GM18870 (cell line): ENCODE data around the gene OR56B1.
A peak's percentile ranks its signal among the peaks of the same experiment; 100 is the strongest.
"Not testable (repeated sequence)": the region's sequence is repeated elsewhere in the genome, so short reads cannot be mapped to it uniquely, and the experiment has no call there.

Experiments
- ATAC-seq: cut with Tn5 transposase; IDR thresholded peaks from one replicate; pipeline ENCODE4 v1.9.1; 2021; ENCODE audit warnings: moderate library complexity; ENCODE audit not compliant: unreplicated experiment

The OR56B1 gene, protein sequence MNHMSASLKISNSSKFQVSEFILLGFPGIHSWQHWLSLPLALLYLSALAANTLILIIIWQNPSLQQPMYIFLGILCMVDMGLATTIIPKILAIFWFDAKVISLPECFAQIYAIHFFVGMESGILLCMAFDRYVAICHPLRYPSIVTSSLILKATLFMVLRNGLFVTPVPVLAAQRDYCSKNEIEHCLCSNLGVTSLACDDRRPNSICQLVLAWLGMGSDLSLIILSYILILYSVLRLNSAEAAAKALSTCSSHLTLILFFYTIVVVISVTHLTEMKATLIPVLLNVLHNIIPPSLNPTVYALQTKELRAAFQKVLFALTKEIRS

DNA sequence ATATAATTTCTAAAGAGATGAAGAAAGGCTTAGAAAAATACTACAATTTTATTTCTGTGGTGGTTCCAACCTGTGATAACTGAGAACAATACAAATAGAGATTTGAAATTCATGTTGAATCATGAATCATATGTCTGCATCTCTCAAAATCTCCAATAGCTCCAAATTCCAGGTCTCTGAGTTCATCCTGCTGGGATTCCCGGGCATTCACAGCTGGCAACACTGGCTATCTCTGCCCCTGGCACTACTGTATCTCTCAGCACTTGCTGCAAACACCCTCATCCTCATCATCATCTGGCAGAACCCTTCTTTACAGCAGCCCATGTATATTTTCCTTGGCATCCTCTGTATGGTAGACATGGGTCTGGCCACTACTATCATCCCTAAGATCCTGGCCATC, at the start of gene OR56B1:
OR56B1 (plus strand) TSS at position 53 of the 400 bp plus-strand sequence; CDS start at position 122, 69 bp downstream.
- no peak for ATAC-seq

DNA sequence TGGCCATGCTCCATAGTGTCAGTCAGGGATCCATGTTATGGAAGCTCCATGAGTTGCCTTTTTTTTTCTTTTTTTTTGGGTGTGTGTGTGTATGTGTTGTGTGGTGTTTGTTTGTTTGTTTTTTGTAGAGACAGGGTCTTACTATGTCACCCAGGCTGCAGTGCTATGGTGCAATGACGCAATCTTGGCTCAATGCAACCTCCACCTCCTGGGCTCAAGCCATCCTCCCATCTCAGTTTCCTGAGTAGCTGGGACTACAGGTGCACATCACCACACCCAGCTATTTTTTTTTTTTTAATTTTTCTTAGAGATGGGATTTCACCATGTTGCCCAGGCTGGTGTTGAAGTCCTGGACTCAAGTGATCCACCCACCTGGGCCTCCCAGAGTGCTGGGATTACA, 47.8 kb upstream of the OR56B1 start:
- ATAC-seq, result no peak

DNA sequence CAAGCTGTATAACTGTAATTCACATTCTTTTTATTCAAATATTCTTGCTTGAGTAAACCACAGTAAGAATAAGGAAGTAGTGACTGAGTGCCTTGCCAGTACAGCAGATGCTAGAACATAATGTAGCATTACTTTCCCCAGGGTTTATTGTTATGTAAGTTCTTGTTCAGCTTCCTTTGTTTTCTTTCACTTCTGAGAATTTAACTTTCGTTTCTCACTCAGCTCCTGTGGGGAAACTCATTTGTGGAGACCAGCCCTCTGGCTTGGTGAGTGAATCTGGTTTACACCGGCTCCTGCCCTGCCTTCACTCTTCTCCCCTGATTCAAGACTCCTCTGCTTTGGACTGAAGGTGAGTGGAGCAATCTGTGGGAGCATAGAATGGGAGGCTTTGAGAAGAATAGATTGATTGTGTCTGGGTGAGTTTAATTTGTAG, 46.7 kb upstream of the OR56B1 start, which contains the start of gene TRIM22:
TRIM22 (plus strand) TSS at position 240 of the 433 bp plus-strand sequence. CDS start 6,443 bp downstream, outside the sequence.
- ATAC-seq, result peak; percentile 86

DNA sequence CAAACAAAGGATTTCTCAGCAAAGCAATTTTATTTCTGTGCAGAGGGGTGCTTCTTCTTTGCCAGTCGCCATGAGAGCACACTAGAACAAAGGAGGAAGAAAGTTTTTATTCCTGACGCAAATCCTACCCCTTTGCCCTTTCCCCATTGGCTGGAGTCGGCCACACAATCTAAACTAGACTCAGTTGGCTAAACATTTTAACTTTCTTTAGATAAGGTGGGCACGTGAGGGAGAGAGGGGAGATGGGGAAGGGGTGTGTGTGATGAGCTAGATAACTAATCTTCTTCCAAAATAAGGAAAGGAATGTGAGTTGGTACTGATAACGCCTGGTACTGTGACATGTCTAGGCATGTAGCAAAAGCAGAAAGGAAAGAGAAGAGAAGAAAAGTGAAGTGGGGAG, 46.0 kb upstream of the OR56B1 start:
- no peak for ATAC-seq

DNA sequence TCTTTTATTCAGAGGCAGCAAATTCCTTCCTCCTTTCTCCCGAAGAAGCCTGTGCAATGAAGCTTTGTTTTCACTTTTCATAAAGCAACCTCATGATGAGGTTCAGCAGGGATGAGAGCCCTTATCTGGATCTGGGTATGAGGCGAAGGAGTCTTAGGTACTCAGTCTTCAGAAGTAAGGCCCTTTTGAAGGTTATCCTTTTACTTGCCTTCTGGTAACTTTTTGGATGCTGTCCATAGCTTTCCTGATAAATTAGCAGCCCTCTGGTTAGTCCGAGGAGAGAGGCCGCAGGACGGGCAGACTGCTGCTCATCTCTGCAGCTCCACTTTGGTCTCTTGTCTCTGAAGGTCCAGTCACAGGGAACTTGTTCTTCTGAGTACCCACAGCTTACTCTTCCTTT, 45.5 kb upstream of the OR56B1 start:
- no peak for ATAC-seq

DNA sequence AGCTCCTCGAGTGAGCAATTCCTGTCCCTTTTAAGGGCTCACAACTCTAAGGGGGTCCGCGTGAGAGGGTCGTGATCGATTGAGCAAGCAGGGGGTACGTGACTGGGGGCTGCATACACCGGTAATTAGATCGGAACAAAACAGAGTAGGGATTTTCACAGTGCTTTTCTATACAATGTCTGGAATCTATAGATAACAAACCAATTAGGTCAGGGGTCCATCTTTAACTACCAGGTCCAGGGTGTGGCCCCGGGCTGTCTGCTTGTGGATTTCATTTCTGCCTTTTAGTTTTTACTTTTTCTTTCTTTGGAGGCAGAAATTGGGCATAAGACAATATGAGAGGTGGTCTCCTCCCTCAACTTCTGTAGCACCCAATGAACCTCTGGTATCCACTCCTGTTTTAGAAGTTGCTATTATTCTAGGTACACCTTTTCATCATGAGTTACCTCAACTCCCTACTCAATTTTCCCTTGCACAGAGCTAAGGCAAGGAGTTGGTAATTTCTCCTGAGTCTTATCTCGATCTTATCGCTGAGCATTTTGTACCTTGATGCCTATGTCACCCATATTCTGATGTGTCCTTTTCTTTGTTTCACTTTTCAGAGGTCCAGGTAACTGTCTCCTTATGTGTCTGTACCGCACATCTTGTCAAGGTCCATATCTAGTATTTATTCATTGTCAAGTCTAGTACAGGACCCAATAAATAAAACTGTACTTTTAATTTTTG, 44.8 kb upstream of the OR56B1 start:
- ATAC-seq, result not testable (repeated sequence)

DNA sequence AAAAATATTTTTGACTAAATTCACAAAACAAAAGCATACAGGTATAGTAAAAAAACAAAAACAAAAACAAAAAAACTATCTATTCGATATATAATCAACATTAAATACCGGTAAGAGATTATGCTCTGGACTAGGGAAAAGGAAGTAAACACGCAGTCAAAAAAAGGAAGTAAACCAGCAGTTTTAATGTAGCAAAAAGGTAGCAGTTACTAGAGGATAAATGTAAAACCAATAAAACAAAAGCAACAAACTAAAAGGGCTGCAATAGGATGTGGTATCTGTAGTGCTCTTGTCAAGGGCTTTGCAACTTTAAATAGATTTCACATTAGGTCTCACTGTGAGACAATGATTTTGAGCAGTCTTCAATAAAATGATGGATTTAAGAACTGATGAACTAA, 44.3 kb upstream of the OR56B1 start:
- no peak for ATAC-seq

DNA sequence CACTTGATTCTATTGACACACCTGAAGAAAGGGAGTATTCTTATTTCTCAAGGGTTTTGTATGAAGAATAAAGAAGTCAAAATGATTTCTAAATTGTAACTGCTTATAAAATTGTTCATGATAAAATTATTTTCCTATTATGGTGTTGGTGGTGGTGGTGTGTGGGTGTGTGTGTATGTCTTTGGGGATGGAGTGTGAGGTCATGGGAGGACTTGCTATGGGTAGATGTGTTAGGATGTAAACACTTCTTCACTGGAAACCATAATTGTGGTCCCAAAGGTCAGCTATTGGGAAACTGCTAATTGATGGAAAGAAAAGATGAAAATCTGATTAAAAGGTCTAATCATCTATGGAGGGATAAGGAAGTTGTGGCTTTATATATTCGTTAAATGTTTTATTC, 41.6 kb upstream of the OR56B1 start:
- ATAC-seq, result no peak

DNA sequence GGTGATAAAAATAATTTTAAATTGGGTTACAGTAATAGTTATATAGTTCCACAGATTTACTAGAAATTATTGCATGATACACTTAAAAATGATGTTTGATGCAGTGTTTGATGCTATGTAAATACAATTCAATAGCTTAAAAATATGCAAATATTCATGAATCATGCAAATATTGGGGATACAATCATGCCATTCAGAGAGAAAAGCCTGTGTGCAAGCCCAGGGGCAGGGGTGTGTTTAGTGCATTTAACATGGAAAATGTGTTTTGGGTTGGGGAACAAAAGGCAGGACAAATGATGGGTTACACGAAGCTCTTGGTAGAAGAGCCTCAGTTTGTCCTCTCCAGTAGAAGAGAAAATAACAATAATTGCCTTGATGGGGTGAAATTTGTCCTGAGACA, 40.7 kb upstream of the OR56B1 start:
- ATAC-seq, result no peak

DNA sequence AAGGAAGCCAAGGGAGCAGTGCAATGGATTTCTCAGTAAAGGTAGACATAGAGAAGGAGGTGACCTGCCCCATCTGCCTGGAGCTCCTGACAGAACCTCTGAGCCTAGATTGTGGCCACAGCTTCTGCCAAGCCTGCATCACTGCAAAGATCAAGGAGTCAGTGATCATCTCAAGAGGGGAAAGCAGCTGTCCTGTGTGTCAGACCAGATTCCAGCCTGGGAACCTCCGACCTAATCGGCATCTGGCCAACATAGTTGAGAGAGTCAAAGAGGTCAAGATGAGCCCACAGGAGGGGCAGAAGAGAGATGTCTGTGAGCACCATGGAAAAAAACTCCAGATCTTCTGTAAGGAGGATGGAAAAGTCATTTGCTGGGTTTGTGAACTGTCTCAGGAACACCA, 40.0 kb upstream of the OR56B1 start:
- no peak for ATAC-seq

DNA sequence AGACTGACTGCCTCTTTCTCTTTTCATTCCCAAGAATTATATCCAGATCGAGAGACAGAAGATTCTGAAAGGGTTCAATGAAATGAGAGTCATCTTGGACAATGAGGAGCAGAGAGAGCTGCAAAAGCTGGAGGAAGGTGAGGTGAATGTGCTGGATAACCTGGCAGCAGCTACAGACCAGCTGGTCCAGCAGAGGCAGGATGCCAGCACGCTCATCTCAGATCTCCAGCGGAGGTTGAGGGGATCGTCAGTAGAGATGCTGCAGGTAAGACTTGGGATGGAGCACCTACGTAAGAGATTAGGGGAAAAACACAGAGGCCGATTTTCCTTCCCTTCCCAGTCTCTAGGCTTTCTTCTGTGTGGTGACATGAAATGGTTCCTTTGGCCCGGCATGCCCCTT, 38.0 kb upstream of the OR56B1 start:
- ATAC-seq, result no peak

DNA sequence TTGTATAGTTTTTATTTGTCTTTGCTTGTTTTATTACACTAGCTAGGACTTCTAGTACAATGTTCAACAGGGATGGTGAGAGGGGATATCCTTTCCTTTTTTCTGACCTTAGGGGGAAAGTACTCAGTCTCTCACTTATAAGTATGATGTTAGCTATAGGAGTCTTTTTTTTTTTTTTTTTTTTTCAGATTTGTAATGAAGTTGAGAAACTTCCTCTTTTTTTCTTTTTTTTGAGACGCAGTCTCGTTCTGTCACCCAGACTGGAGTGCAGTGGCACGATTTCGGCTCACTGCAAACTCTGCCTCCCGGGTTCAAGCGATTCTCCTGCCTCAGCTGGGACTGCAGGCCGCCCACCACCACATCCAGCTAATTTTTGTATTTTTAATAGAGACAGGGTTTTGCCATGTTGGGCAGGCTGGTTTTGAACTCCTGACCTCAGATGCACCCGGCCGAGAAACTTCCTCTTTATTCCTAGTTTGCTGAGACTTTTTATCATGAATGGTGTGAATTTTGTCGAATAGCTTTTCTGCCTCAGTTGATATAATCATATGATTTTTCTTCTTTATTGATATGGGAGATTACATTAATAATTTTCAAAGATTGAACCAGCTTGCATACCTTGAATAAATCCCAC, 35.7 kb upstream of the OR56B1 start:
- ATAC-seq, result no peak

DNA sequence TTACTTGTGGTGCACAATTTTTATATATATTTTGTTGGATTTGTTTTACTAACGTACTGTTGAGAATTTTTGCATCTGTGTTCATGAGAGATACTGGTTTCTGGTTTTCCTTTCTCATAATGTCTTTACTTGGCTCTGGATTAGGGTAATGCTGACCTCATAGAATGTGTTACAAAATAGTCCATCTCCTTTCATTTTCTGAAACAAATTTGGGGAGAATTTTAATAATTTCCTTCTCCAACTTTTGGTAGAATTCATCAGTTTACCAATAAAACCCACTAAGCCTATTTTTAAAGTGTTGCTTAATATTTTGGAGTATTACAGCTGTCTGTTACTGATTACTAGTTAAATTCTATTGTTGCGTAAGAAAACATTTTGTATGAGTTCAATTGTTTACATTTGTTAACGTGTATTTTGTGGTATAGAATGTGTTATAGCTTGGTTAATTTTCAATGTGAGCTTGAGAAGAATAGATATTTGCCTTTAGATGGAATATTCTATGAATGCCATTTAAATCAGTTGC, 35.1 kb upstream of the OR56B1 start:
- ATAC-seq, result no peak

DNA sequence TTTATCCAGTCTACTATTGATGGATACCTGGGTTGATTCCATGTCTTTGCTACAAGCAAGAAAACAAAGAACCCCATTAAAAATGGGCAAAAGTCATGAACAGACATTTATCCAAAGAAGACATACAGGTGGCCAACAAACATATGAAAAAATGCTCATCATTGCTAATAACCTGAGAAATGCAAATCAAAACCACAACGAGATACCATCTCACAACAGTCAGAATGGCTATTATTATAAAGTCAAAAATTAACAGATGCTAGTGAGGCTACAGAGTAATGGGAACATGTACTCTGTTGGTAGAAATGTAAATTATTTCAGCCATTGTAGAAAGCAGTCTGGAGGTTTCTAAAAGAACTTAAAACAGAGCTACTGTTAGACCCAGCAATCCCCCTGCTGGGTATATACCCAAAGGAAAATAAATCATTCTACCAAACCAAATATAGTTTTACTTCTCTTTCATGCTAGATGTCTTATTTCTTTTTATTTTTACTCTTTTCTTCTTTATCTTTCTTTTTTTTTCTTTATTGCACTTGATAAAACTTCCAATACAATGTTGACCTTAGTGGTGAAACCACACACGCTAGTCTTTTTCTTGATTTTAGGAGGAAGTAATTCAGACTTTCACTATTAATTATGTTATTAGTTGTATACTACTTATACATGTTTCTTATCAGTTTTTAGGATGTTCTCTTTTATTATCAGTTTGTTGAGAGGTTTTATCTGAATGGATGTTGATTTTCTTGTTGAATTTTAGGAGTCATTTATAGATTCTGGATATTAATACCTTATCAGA, 32.3 kb upstream of the OR56B1 start:
- peak; percentile 87 for ATAC-seq

DNA sequence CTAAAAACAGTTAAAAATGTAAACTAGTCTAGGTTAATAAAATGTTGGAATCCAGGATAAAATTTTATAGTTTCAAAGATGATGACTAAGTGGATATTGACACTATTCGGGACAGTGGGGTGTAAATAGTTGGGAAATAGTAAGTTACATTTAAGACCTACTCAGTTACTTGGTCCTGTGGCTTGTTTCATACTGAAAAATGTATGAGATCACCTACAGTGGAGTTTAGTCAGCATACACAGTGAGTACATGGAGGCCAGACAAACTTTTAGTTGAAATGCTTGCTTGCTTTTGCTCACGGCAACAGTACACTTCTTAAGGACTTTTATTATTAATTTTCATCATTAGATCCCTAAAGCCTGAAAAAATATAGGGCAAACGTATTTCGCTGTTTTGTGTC, 30.6 kb upstream of the OR56B1 start:
- no peak for ATAC-seq

DNA sequence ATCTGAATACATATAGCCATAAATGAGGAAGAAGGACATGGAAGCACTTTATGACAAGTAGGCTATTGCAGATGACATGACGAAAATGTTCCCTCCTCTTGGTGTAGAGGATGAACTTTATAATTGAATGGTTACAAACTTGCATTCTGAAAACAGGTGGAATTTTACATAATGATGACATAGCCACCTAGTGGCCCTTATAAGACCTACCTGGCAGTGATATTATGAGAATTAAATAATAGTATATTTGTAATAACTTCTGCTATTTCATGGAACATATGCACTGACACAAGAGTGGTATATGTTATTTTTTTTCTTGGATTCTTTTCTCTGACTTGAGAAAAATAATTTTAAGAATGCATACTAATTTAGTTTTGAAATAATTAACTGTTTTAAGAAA, 23.7 kb upstream of the OR56B1 start:
- ATAC-seq, result no peak

DNA sequence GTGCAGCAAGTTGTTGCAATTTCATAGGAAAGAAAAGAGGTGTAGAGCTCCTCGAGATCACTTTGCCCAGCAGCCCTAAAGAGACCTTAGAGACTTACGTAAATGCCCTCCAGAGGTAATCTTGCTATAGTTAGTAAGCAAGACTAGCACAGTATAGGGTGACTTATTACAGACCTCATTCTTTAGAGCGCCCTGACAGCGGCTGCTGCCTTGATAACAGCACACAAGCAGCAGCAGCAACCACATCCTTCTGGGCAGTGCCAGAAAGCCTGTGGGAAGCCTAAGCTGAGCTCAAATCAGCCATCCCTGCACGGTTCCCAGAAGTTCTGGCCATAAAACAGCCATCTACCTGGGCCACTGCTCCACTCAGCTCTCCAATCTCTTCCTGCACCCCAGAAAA, 22.6 kb upstream of the OR56B1 start:
- ATAC-seq, result no peak

DNA sequence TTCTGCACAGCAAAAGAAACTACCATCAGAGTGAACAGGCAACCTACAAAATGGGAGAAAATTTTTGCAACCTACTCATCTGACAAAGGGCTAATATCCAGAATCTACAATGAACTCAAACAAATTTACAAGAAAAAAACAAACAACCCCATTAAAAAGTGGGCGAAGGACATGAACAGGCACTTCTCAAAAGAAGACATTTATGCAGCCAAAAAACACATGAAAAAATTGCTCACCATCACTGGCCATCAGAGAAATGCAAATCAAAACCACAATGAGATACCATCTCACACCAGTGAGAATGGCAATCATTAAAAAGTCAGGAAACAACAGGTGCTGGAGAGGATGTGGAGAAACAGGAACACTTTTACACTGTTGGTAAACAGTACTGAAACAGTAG, 19.7 kb upstream of the OR56B1 start:
- not testable (repeated sequence) for ATAC-seq

DNA sequence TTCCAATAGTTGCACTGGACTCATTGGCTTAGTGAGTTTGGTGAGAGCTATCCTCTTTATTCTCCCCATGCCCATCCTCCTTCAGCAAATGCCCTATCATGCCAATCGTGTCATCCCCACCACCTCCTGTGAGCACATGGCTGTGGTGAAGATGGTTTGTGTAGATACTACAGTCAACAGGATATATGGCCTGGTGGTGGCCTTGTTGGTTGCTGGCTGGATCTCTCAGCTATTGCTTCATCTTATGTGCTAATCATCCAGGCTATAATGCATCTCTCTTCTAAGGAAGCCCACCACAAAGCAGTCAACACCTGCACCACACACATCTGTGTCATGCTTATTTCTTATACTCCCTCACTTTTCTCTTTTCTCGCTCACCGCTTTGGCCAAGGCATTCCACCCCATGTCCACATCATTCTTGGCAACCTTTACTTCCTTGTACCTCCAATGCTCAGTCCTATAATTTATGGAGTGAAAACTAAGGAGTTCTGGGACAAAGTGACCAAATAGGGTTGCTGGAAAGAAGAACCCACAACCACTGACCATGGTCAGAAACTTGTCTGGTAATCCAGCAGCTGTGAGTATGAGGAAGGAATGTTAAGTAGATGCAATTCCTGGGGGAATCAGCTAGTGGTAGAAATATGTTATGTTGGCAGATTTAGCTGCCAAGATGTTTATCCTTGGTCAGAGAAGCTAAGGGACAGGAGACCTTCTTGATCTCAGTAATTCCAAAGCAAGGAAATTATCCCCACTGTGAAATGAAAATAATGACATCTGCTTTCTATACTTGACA, 16.3 kb upstream of the OR56B1 start:
- no peak for ATAC-seq

DNA sequence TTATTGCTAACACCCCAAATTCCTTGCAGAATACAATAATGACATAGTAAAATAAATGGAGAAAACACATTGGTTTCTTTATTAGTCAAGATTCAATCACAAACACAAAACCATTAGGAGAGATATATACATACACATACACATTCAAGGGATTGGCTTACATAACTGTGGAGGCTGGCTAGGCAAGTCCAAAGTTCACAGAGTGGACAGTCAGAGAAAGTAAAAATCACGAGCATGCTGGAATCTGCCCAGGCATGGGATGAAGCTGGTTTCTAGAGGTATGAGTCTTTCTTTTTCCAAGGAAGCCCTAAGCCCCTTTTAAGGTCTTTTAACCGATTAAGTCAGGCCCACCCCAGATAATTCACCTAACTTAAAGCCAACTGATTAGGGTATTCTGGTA, 13.6 kb upstream of the OR56B1 start:
- ATAC-seq, result no peak
